GM12878 (cell line): ENCODE results near the gene C2CD4D. TPM values are rescaled to one million over a fixed set of nuclear protein-coding genes. Genes with fewer than 3 reads are reported as not detected.

Experiments
- ATAC-seq: fragments of 200-7000 bp; cut with Tn5 transposase; 3 replicates; pipeline ENCODE4 v1.9.1; 2020; ENCODE audit warnings: mild to moderate bottlenecking, moderate library complexity
- BruUV-seq: library from RNA; stranded (reverse); fragments of 400-500 nt; replicated peaks from 2 replicates; lab custom pipeline; 2021; lab: Mats Ljungman, UMichigan
- CTCF ChIA-PET: fragments of 300-600 bp; sonication (Branson Sonifier 250); formaldehyde crosslinking; extraction: SDS; loops from one replicate; lab custom pipeline; 2021; ENCODE audit warnings: inconsistent platforms; lab: Yijun Ruan, JAX
- POLR2A ChIA-PET: fragments of 350-600 bp; formaldehyde crosslinking; extraction: SDS; loops from one replicate; lab custom pipeline; 2021; ENCODE audit warnings: inconsistent platforms; lab: Charles Lee
- RAD21 ChIA-PET: fragments of 300-600 bp; sonication (Branson Sonifier 250); formaldehyde crosslinking; loops from one replicate; lab custom pipeline; 2023; ENCODE audit warnings: antibody characterized with exemption; ENCODE audit not compliant: unreplicated experiment; lab: Charles Lee
- SMC1A ChIA-PET: fragments of 300-600 bp; sonication (Branson Sonifier 250); formaldehyde crosslinking; loops from one replicate; lab custom pipeline; 2023; ENCODE audit not compliant: unreplicated experiment, uncharacterized antibody; lab: Charles Lee
- DNase-seq: peaks from one replicate; pipeline ENCODE4 v3.0.0-alpha.2; 2011; ENCODE audit warnings: low read depth, low spot score
- FAIRE-seq: peaks from 3 replicates; lab custom pipeline; 2011; peaks lifted over from hg19 to GRCh38; lab: Jason Lieb, UNC
- H2AFZ ChIP-seq: 2 replicates; pipeline ENCODE4 v1.6.0; 2011; ENCODE audit warnings: low read depth, low read length, control low read depth; ENCODE audit not compliant: control insufficient read depth
- H3K27ac ChIP-seq: 2 replicates; pipeline ENCODE4 v1.5.1; 2011; ENCODE audit warnings: control low read depth; ENCODE audit not compliant: control insufficient read depth, insufficient read depth
- H3K27me3 ChIP-seq, 2 experiments: replicated peaks in 1 of 2; 2 replicates each; pipeline versions ENCODE4 v1.6.0 to v1.6.1; 2011; ENCODE audit warnings: low read length in 1 of 2; ENCODE audit not compliant: control insufficient read depth in 2 of 2, insufficient read depth in 2 of 2
- H3K36me3 ChIP-seq, 2 experiments: 2 replicates each; pipeline ENCODE4 v1.5.1; 2011; ENCODE audit warnings: low read length in 1 of 2; ENCODE audit not compliant: control insufficient read depth in 2 of 2, insufficient read depth in 2 of 2
- H3K4me1 ChIP-seq: 2 replicates; pipeline ENCODE4 v1.6.1; 2011; ENCODE audit warnings: mild to moderate bottlenecking, low read length, moderate library complexity, mixed read lengths; ENCODE audit not compliant: control insufficient read depth, insufficient read depth
- H3K4me2 ChIP-seq: 2 replicates; pipeline ENCODE4 v1.6.0; 2011; ENCODE audit warnings: control low read depth; ENCODE audit not compliant: control insufficient read depth, insufficient read depth
- H3K4me3 ChIP-seq: fragments of 200-600 bp; sonication (generic); 2 replicates; pipeline ENCODE4 v1.5.1; 2016
- H3K79me2 ChIP-seq: 2 replicates; pipeline ENCODE4 v1.6.0; 2011; ENCODE audit warnings: low read length; ENCODE audit not compliant: control insufficient read depth, insufficient read depth
- H3K9ac ChIP-seq: 2 replicates; pipeline ENCODE4 v1.8.0; 2011; ENCODE audit warnings: low read length, control low read depth, mixed read lengths; ENCODE audit not compliant: control insufficient read depth, insufficient read depth
- H3K9me3 ChIP-seq: replicated peaks from 3 replicates; pipeline ENCODE4 v1.5.1; 2011; ENCODE audit warnings: mild to moderate bottlenecking, low read length; ENCODE audit not compliant: control insufficient read depth, insufficient read depth
- H4K20me1 ChIP-seq: 2 replicates; pipeline ENCODE4 v1.6.0; 2011; ENCODE audit not compliant: control insufficient read depth, insufficient read depth
- CREM ChIP-seq: IDR thresholded peaks from 2 replicates; pipeline ENCODE4 v1.6.1; 2014; ENCODE audit warnings: antibody characterized with exemption, low read depth
- DPF2 ChIP-seq: fragments of 450-650 bp; IDR thresholded peaks from 2 replicates; pipeline ENCODE4 v1.6.1; 2017; ENCODE audit warnings: mild to moderate bottlenecking
- E2F8 ChIP-seq: fragments of 450-650 bp; IDR thresholded peaks from 2 replicates; pipeline ENCODE4 v1.6.1; 2018; ENCODE audit warnings: mild to moderate bottlenecking, low read depth, moderate library complexity; ENCODE audit not compliant: partially characterized antibody
- EED ChIP-seq: sonication (generic); IDR thresholded peaks from 2 replicates; pipeline ENCODE4 v1.6.1; 2016; ENCODE audit warnings: antibody characterized with exemption, low read depth
- ELK1 ChIP-seq: IDR thresholded peaks from 2 replicates; pipeline ENCODE4 v1.6.1; 2012; ENCODE audit warnings: low read depth, low read length, improper control_type of control experiment
- EP300 ChIP-seq, 2 experiments: fragments of 150-350 bp in 1 of 2; IDR thresholded peaks; 2 replicates each; pipeline ENCODE4 v1.6.1; 2011 to 2012; ENCODE audit warnings: low read depth in 2 of 2, low read length in 2 of 2, borderline replicate concordance in 1 of 2, improper control_type of control experiment in 1 of 2, inconsistent platforms in 1 of 2; ENCODE audit not compliant: control insufficient read depth in 1 of 2
- SPI1 ChIP-seq: IDR thresholded peaks from 2 replicates; pipeline ENCODE4 v1.6.1; 2011; ENCODE audit warnings: low read depth, mild to moderate bottlenecking, low read length, moderate library complexity, borderline replicate concordance; ENCODE audit not compliant: insufficient read depth
- STAT3 ChIP-seq: IDR thresholded peaks from 2 replicates; pipeline ENCODE4 v1.6.1; 2011; ENCODE audit warnings: low read depth, low read length, improper control_type of control experiment
- ZSCAN29 ChIP-seq: fragments of 450-650 bp; IDR thresholded peaks from 2 replicates; pipeline ENCODE4 v1.6.1; 2017; ENCODE audit warnings: mild to moderate bottlenecking, moderate library complexity
- WGBS: methylation state at CpG from one replicate; pipeline ENCODE4 v1.1.6; 2016; ENCODE audit warnings: low lambda C conversion rate; ENCODE audit not compliant: insufficient replicate concordance, insufficient coverage; ENCODE audit errors: missing lambda C conversion rate; 5-methylcytosine and 5-hydroxymethylcytosine counted together
- in situ Hi-C: fragments of 300-500 bp; cut with MboI; formaldehyde crosslinking; loops from 9 replicates; pipeline ENCODE4 v1.14.3; 2018; ENCODE audit warnings: mixed read lengths
- intact Hi-C: fragments of 100-400 bp; cut with micrococcal nuclease; formaldehyde crosslinking; loops from one replicate; pipeline ENCODE4 v1.14.2; 2022; ENCODE audit not compliant: unreplicated experiment
- polyA plus RNA-seq, 11 experiments: library from polyadenylated mRNA; depleted of rRNA in 4 of 11; unstranded in 6 of 11; stranded (reverse) in 5 of 11; fragments of >200 nt; fragmentation: Nextera tagmentation in 4 of 11; fragmentation: Illumina TruSeq in 1 of 11; extraction: Ambion mirVana in 4 of 11; extraction: Trizol in 1 of 11; gene quantifications; 1 replicate in 1 of 11; 2 replicates in 10 of 11; pipeline versions ENCODE4 v1.2.1 to v1.2.3, GENCODE V29; 2011 to 2016; ENCODE audit warnings: inconsistent platforms in 2 of 11, missing spikeins in 2 of 11, low read depth in 1 of 11
- total RNA-seq, 4 experiments: library from RNA; depleted of rRNA in 3 of 4; stranded (reverse); fragments of >200 nt in 3 of 4; fragmentation: Illumina TruSeq in 1 of 4; extraction: Trizol in 1 of 4; gene quantifications; 2 replicates each; pipeline versions ENCODE4 v1.2.1 to v1.2.3, GENCODE V29; 2013 to 2021

C2CD4D gene
- total and polyA plus RNA-seq, 10 of the 15 experiments (the other 5 are each of a cell fraction or from before 2014, with no cell fraction given): 0.03 to 0.67 (median 0.13) TPM; not detected in 4

DNA sequence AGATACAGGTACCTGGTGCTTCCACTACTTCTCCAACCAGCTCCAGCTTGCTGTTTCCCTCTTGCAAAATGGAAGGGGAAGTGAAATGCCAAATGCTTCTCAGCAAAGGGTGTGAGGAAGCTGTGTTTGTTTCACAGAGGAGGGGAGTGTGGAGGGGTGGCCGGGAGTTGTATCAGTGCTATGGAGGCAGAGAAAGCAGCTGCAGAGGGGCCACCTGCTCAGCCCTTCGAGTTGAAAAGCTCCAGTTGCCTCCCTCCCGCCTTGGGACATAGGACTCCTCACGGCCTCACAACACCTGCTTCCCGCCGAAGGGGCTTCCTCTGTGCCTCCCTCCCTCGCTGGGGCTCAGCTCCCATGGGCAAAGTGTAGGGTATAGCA, 22.3 kb downstream of the C2CD4D start:
- no peak; the same call in 2 of the 3 replicates for ATAC-seq
- POLR2A ChIA-PET: no interaction called here
- TF ChIP-seq DPF2 (no peak), ZSCAN29 (no peak), CREM (no peak), EED (no peak), SPI1 (peak; percentile 26; the same call in 1 of the 2 replicates), EP300 (IDR thresholded peaks at IDR 0.05; ENCODE audit: borderline replicate concordance in 1 of 2, control insufficient read depth in 1 of 2, low read depth in 2 of 2, low read length in 2 of 2) (no peak), ELK1 (no peak), STAT3 (no peak), E2F8 (no peak)
- TF ChIP-seq, all 136 proteins: peak for 1

More for the DNA sequence above, 22.3 kb downstream of the C2CD4D start:
- no TSS peak for BruUV-seq
- no peak overlapping the region for H3K4me2 ChIP-seq
- no peaks in the 10 kb centered on the region for H3K9me3 ChIP-seq
- CTCF ChIA-PET: interaction anchor here (1.5 kb wide), 1 partner anchor 19 kb away, joined by 3 read pairs; no protein-coding TSS in a partner anchor
- no peak overlapping the region for H3K4me3 ChIP-seq
- intact Hi-C loops: no loop called here
- in situ Hi-C loops: no loop called here
- 31% methylated on average over 7 of the region's 7 CpGs for WGBS
- H3K27me3 ChIP-seq: peaks cover 0 to 3% of the 10 kb centered on the region in 2 experiments; a peak in 2 of 4 replicates
- FAIRE-seq (no peak), DNase-seq (no peak)
- H3K9ac ChIP-seq: no peak overlapping the region
- peaks cover 2% of the 10 kb centered on the region for H3K4me1 ChIP-seq
- no peaks in the 10 kb centered on the region for H4K20me1 ChIP-seq
- H3K36me3 ChIP-seq: no peaks in the 10 kb centered on the region
- RAD21 ChIA-PET: no interaction called here
- no peaks in the 10 kb centered on the region for H3K79me2 ChIP-seq
- H3K27ac ChIP-seq: no peak overlapping the region
- no peak overlapping the region for H2AFZ ChIP-seq
- SMC1A ChIA-PET: interaction anchor here (2.0 kb wide), 1 partner anchor 10 kb away, joined by 7 read pairs; no protein-coding TSS in a partner anchor
